Keratinocyte (primary cell): Measurements from ENCODE around the gene ZNF524. TPM values are rescaled to one million over a fixed set of nuclear protein-coding genes. Genes with fewer than 3 reads are reported as not detected.
A peak's percentile ranks its signal among the peaks of the same experiment; 100 is the strongest.

ENCODE experiments used
- DNase-seq: peaks from one replicate; pipeline ENCODE4 v3.0.0-alpha.2; 2011; ENCODE audit warnings: low read depth, missing footprints, low spot score
- FAIRE-seq: peaks from 2 replicates; lab custom pipeline; 2011; peaks lifted over from hg19 to GRCh38; lab: Jason Lieb, UNC
- H2AFZ ChIP-seq: 2 replicates; pipeline ENCODE4 v1.6.0; 2012; ENCODE audit warnings: low read length, control low read depth, inconsistent platforms; ENCODE audit not compliant: control insufficient read depth
- H3K27ac ChIP-seq: 2 replicates; pipeline ENCODE4 v1.5.1; 2011; ENCODE audit warnings: low read length; ENCODE audit not compliant: control insufficient read depth, insufficient read depth
- H3K27me3 ChIP-seq: 3 replicates; pipeline ENCODE4 v1.6.0; 2011; ENCODE audit warnings: low read length; ENCODE audit not compliant: control insufficient read depth, insufficient read depth; ENCODE audit errors: extremely low read depth
- H3K36me3 ChIP-seq, 2 experiments: 2 replicates in 1 of 2; 3 replicates in 1 of 2; pipeline ENCODE4 v1.5.1; 2011; ENCODE audit warnings: low read length in 2 of 2, mild to moderate bottlenecking in 1 of 2; ENCODE audit not compliant: control insufficient read depth in 2 of 2, insufficient read depth in 2 of 2; ENCODE audit errors: extremely low read depth in 1 of 2
- H3K4me1 ChIP-seq: 3 replicates; pipeline ENCODE4 v1.5.1; 2011; ENCODE audit warnings: low read length; ENCODE audit not compliant: control insufficient read depth, insufficient read depth; ENCODE audit errors: extremely low read depth
- H3K4me2 ChIP-seq: 3 replicates; pipeline ENCODE4 v1.6.0; 2011; ENCODE audit warnings: low read depth, low read length; ENCODE audit not compliant: control insufficient read depth, insufficient read depth; ENCODE audit errors: extremely low read depth
- H3K4me3 ChIP-seq, 3 experiments: fragments of 200-600 bp in 1 of 3; sonication (generic) in 1 of 3; 2 replicates in 2 of 3; 3 replicates in 1 of 3; pipeline ENCODE4 v1.5.1; 2011 to 2016; ENCODE audit warnings: low read length in 3 of 3, mild to moderate bottlenecking in 3 of 3, control low read depth in 2 of 3, inconsistent platforms in 1 of 3, low read depth in 1 of 3, mixed read lengths in 1 of 3, mixed run types in 1 of 3, moderate library complexity in 1 of 3; ENCODE audit not compliant: control insufficient read depth in 2 of 3, insufficient read depth in 2 of 3; ENCODE audit errors: extremely low read depth in 1 of 3
- H3K79me2 ChIP-seq: 2 replicates; pipeline ENCODE4 v1.6.0; 2012; ENCODE audit warnings: low read length; ENCODE audit not compliant: control insufficient read depth, insufficient read depth
- H3K9ac ChIP-seq: 3 replicates; pipeline ENCODE4 v1.6.0; 2011; ENCODE audit warnings: low read length; ENCODE audit not compliant: control insufficient read depth, insufficient read depth; ENCODE audit errors: extremely low read depth
- H3K9me1 ChIP-seq: 3 replicates; pipeline ENCODE4 v1.6.0; 2011; ENCODE audit warnings: low read length; ENCODE audit not compliant: control insufficient read depth, insufficient read depth; ENCODE audit errors: extremely low read depth
- H3K9me3 ChIP-seq: 2 replicates; pipeline ENCODE4 v1.5.1; 2012; ENCODE audit warnings: low read depth, low read length; ENCODE audit not compliant: control insufficient read depth
- H4K20me1 ChIP-seq: 3 replicates; pipeline ENCODE4 v1.6.0; 2011; ENCODE audit warnings: low read length; ENCODE audit not compliant: control insufficient read depth, insufficient read depth; ENCODE audit errors: extremely low read depth
- CTCF ChIP-seq, 3 experiments: IDR thresholded peaks in 1 of 3; conservative IDR thresholded peaks in 1 of 3; optimal IDR thresholded peaks in 1 of 3; 2 replicates in 2 of 3; 3 replicates in 1 of 3; pipeline versions ENCODE3 to v1.5.1; 2011; ENCODE audit warnings: low read length in 3 of 3, mild to moderate bottlenecking in 3 of 3, moderate library complexity in 2 of 3, control low read depth in 1 of 3, inconsistent platforms in 1 of 3; ENCODE audit not compliant: insufficient read depth in 2 of 3; ENCODE audit errors: extremely low read depth in 1 of 3
- EZH2 ChIP-seq: IDR thresholded peaks from one replicate; pipeline ENCODE4 v1.6.1; 2012; ENCODE audit warnings: inconsistent platforms, mild to moderate bottlenecking, low read length, moderate library complexity
- dilution Hi-C: fragments of 300-500 bp; cut with MboI; formaldehyde crosslinking; loops from one replicate; pipeline ENCODE4 v1.7.0; 2020; ENCODE audit warnings: low sequenced_read_pairs; ENCODE audit not compliant: extremely low pct_ligation_motif_present
- polyA minus RNA-seq, 3 experiments: library from RNA; depleted of rRNA, polyadenylated mRNA; stranded (reverse); fragments of >200 nt; gene quantifications; 1 replicate in 1 of 3; 2 replicates in 1 of 3; 3 replicates in 1 of 3; pipeline ENCODE4 v1.2.3, GENCODE V29; 2011
- polyA plus RNA-seq, 5 experiments: library from polyadenylated mRNA; depleted of rRNA in 3 of 5; stranded (reverse) in 3 of 5; stranded (forward) in 1 of 5; unstranded in 1 of 5; fragments of >200 nt; gene quantifications; 1 replicate in 1 of 5; 2 replicates in 3 of 5; 3 replicates in 1 of 5; pipeline versions ENCODE4 v1.2.1 to v1.2.3, GENCODE V29; 2011 to 2012; ENCODE audit warnings: missing spikeins in 2 of 5, low read depth in 1 of 5, low replicate concordance in 1 of 5

Gene ZNF524
- 2.6 to 6.9 TPM (median 3.1 TPM) in 3 replicates for polyA plus RNA-seq
- 5.6 TPM for polyA plus RNA-seq (2011; ENCODE audit: low read depth)
- polyA plus RNA-seq (2011; cell fraction: cytosol; rRNA removed), result 3.3 and 9.9 TPM in 2 replicates
- 2.5 and 4.0 TPM in 2 replicates for polyA plus RNA-seq (2011; cell fraction: nucleus; rRNA removed)
- polyA plus RNA-seq (2012; ENCODE audit: low replicate concordance), result 7.2 and 13.5 TPM in 2 replicates
- polyA minus RNA-seq, result 0.99 to 2.3 TPM (median 1.9 TPM) in 3 replicates
- 17.3 TPM for polyA minus RNA-seq (2011; cell fraction: cytosol; rRNA and poly(A)+ RNA removed)
- polyA minus RNA-seq (2011; cell fraction: nucleus; rRNA and poly(A)+ RNA removed), result 1.2 and 3.0 TPM in 2 replicates

GRCh38 chr19:55599842-55600661 is at the start of gene ZNF524:
TSS of gene ZNF524 (plus strand) at chr19:55600288. CDS start at chr19:55602113, 1,825 bp downstream.
- no peaks in the 10 kb centered on the region for H3K79me2 ChIP-seq
- H3K4me2 ChIP-seq, result peak within 1 kb of the TSS; percentile 85
- peak within 1 kb of the TSS; percentile 97 for H3K27ac ChIP-seq
- TF ChIP-seq EZH2 (no peak), CTCF (optimal IDR thresholded peaks at IDR 0.05 in 1 of 3, IDR thresholded peaks at IDR 0.05 in 1 of 3, conservative IDR thresholded peaks at IDR 0.05 in 1 of 3; ENCODE audit: extremely low read depth in 1 of 3, insufficient read depth in 2 of 3, low read length in 3 of 3) (no peak)
- peak within 1 kb of the TSS; percentile 95 for H3K9ac ChIP-seq
- no peaks in the 10 kb centered on the region for H3K27me3 ChIP-seq
- DNase-seq, result no peak
- H2AFZ ChIP-seq, result peak within 1 kb of the TSS; percentile 95
- H3K4me1 ChIP-seq, result peaks cover 15% of the 10 kb centered on the region
- no peaks in the 10 kb centered on the region for H4K20me1 ChIP-seq
- FAIRE-seq, result peak; percentile 9
- dilution Hi-C loops, result no loop called here
- H3K36me3 ChIP-seq, result peaks cover 5 to 9% of the 10 kb centered on the region in 2 experiments
- H3K9me1 ChIP-seq, result no peaks in the 10 kb centered on the region
- H3K4me3 ChIP-seq, result peak within 1 kb of the TSS; percentile 57 to 75 (median 72)
- H3K9me3 ChIP-seq, result no peaks in the 10 kb centered on the region

- H3K4me2 ChIP-seq, result no peak overlapping the region
Measured at GRCh38 chr19:55550321-55550650, 49.8 kb upstream of the ZNF524 start.

More at GRCh38 chr19:55550321-55550650, 49.8 kb upstream of the ZNF524 start:
- Histone ChIP-seq H3K9me3 (no peaks in the 10 kb centered on the region), H4K20me1 (no peaks in the 10 kb centered on the region), H3K36me3 (no peaks in the 10 kb centered on the region), H2AFZ (no peak overlapping the region), H3K9me1 (no peaks in the 10 kb centered on the region), H3K4me1 (peaks cover 3% of the 10 kb centered on the region), H3K27me3 (no peaks in the 10 kb centered on the region), H3K79me2 (no peaks in the 10 kb centered on the region), H3K4me3 (no peak overlapping the region), H3K9ac (no peak overlapping the region), H3K27ac (no peak overlapping the region)
- DNase-seq, result no peak
- TF ChIP-seq CTCF (optimal IDR thresholded peaks at IDR 0.05 in 1 of 3, IDR thresholded peaks at IDR 0.05 in 1 of 3, conservative IDR thresholded peaks at IDR 0.05 in 1 of 3; ENCODE audit: extremely low read depth in 1 of 3, insufficient read depth in 2 of 3, low read length in 3 of 3) (no peak), EZH2 (no peak)
- FAIRE-seq, result no peak
- dilution Hi-C loops, result no loop called here
